ENCODE data around the gene EPO. TPM values are rescaled to one million over a fixed set of nuclear protein-coding genes. Genes with fewer than 3 reads are reported as not detected.

Gene EPO
- total RNA-seq, 3 donors from 2014 or later (not counting 1 experiment from before 2014, with no cell fraction given): not detected

GRCh38 chr7:100686822-100687211 is 33.5 kb upstream of the EPO start:
- Mint-ChIP-seq H3K4me1 (peaks cover 9 to 19% of the 10 kb centered on the region in 2 donors), H3K27ac (no peak overlapping the region), H3K36me3 (no peaks in the 10 kb centered on the region), H3K27me3 (ENCODE audit: low read depth in 2 of 2) (no peaks in the 10 kb centered on the region), H3K9me3 (no peaks in the 10 kb centered on the region), H3K4me3 (no peak overlapping the region)
- intact Hi-C loops (cut with micrococcal nuclease): no loop called here
- Histone ChIP-seq H3K4me3 (ENCODE audit: low read length) (no peak overlapping the region), H3K27me3 (ENCODE audit: control insufficient read depth, insufficient read depth, low read length) (no peaks in the 10 kb centered on the region), H3K36me3 (ENCODE audit: control insufficient read depth, insufficient read depth, low read length) (peaks cover 62% of the 10 kb centered on the region), H3K9me3 (ENCODE audit: control insufficient read depth, insufficient read depth, low read length) (no peaks in the 10 kb centered on the region), H3K27ac (ENCODE audit: low read length) (no peak overlapping the region), H3K4me1 (ENCODE audit: control insufficient read depth, insufficient read depth, low read length) (peaks cover 21% of the 10 kb centered on the region)
- 94% methylated on average over 17 of the region's 17 CpGs for WGBS (ENCODE audit: insufficient coverage)
- DNase-seq: no peak
- no peak for ATAC-seq
- TF ChIP-seq CTCF (IDR thresholded peaks at IDR 0.05): no peak

GRCh38 chr7:100687261-100687660 is 33.0 kb upstream of the EPO start:
- Mint-ChIP-seq H3K4me1 (peaks cover 13 to 23% of the 10 kb centered on the region in 2 donors), H3K36me3 (no peaks in the 10 kb centered on the region), H3K9me3 (no peaks in the 10 kb centered on the region), H3K4me3 (no peak overlapping the region), H3K27me3 (ENCODE audit: low read depth in 2 of 2) (no peaks in the 10 kb centered on the region), H3K27ac (no peak overlapping the region)
- TF ChIP-seq CTCF (IDR thresholded peaks at IDR 0.05): no peak
- ATAC-seq: no peak
- peaks cover 59% of the 10 kb centered on the region for H3K36me3 ChIP-seq (ENCODE audit: control insufficient read depth, insufficient read depth, low read length)
- H3K9me3 ChIP-seq (ENCODE audit: control insufficient read depth, insufficient read depth, low read length): no peaks in the 10 kb centered on the region
- H3K4me3 ChIP-seq (ENCODE audit: low read length): no peak overlapping the region
- no peaks in the 10 kb centered on the region for H3K27me3 ChIP-seq (ENCODE audit: control insufficient read depth, insufficient read depth, low read length)
- intact Hi-C loops (cut with micrococcal nuclease): no loop called here
- no peak overlapping the region for H3K27ac ChIP-seq (ENCODE audit: low read length)
- WGBS (ENCODE audit: insufficient coverage): 91% methylated on average over 22 of the region's 22 CpGs
- peaks cover 25% of the 10 kb centered on the region for H3K4me1 ChIP-seq (ENCODE audit: control insufficient read depth, insufficient read depth, low read length)
- no peak for DNase-seq

- H3K9me3 Mint-ChIP-seq: no peaks in the 10 kb centered on the region
- H3K36me3 Mint-ChIP-seq: no peaks in the 10 kb centered on the region
- intact Hi-C loops (cut with micrococcal nuclease): no loop called here
- H3K4me1 ChIP-seq (ENCODE audit: control insufficient read depth, insufficient read depth, low read length): peaks cover 31% of the 10 kb centered on the region
- H3K9me3 ChIP-seq (ENCODE audit: control insufficient read depth, insufficient read depth, low read length): no peaks in the 10 kb centered on the region
- no peak overlapping the region for H3K27ac ChIP-seq (ENCODE audit: low read length)
- no peak for ATAC-seq
- H3K27me3 ChIP-seq (ENCODE audit: control insufficient read depth, insufficient read depth, low read length): no peaks in the 10 kb centered on the region
- H3K27me3 Mint-ChIP-seq (ENCODE audit: low read depth in 2 of 2): no peaks in the 10 kb centered on the region
- no peak for DNase-seq
- WGBS (ENCODE audit: insufficient coverage): 88% methylated on average over 25 of the region's 25 CpGs
- no peak overlapping the region for H3K4me3 ChIP-seq (ENCODE audit: low read length)
- H3K4me3 Mint-ChIP-seq: no peak overlapping the region
- H3K36me3 ChIP-seq (ENCODE audit: control insufficient read depth, insufficient read depth, low read length): peaks cover 53% of the 10 kb centered on the region
- TF ChIP-seq CTCF (IDR thresholded peaks at IDR 0.05): no peak
- H3K4me1 Mint-ChIP-seq: peaks cover 19 to 29% of the 10 kb centered on the region in 2 donors
- no peak overlapping the region for H3K27ac Mint-ChIP-seq
Observed at GRCh38 chr7:100687751-100688300, 32.4 kb upstream of the EPO start.

GRCh38 chr7:100688326-100688860 is 31.9 kb upstream of the EPO start:
- WGBS (ENCODE audit: insufficient coverage): 95% methylated on average over 16 of the region's 16 CpGs
- Histone ChIP-seq H3K4me3 (ENCODE audit: low read length) (no peak overlapping the region), H3K9me3 (ENCODE audit: control insufficient read depth, insufficient read depth, low read length) (no peaks in the 10 kb centered on the region), H3K4me1 (ENCODE audit: control insufficient read depth, insufficient read depth, low read length) (peaks cover 37% of the 10 kb centered on the region), H3K27me3 (ENCODE audit: control insufficient read depth, insufficient read depth, low read length) (no peaks in the 10 kb centered on the region), H3K27ac (ENCODE audit: low read length) (no peak overlapping the region), H3K36me3 (ENCODE audit: control insufficient read depth, insufficient read depth, low read length) (peaks cover 49% of the 10 kb centered on the region)
- Mint-ChIP-seq H3K9me3 (no peaks in the 10 kb centered on the region), H3K27ac (no peak overlapping the region), H3K27me3 (ENCODE audit: low read depth in 2 of 2) (no peaks in the 10 kb centered on the region), H3K36me3 (no peaks in the 10 kb centered on the region), H3K4me3 (no peak overlapping the region), H3K4me1 (peaks cover 25 to 34% of the 10 kb centered on the region in 2 donors)
- TF ChIP-seq CTCF (IDR thresholded peaks at IDR 0.05): no peak
- ATAC-seq (no peak), DNase-seq (no peak)
- intact Hi-C loops (cut with micrococcal nuclease): no loop called here
